Embryonic facial prominence (tissue), 1 donor: ENCODE data around the gene ABHD2.

Source experiments
- DNase-seq: peaks from one replicate; pipeline ENCODE4 v3.0.0-alpha.2; 2016; ENCODE audit errors: extremely low spot score

ABHD2 gene

GRCh38 chr15:89098281-89098680 is 10.0 kb downstream of the ABHD2 start:
- no peak for DNase-seq

GRCh38 chr15:89099968-89100367 is 11.7 kb downstream of the ABHD2 start:
- DNase-seq: no peak

GRCh38 chr15:89101302-89102193 is 13.3 kb downstream of the ABHD2 start:
- no peak for DNase-seq

- no peak for DNase-seq
Measured at GRCh38 chr15:89103481-89104171, 15.4 kb downstream of the ABHD2 start.

- no peak for DNase-seq
Measured at GRCh38 chr15:89104172-89104564, 15.9 kb downstream of the ABHD2 start.

GRCh38 chr15:89105147-89105546 is 16.9 kb downstream of the ABHD2 start:
- no peak for DNase-seq

GRCh38 chr15:89106200-89106599 is 17.9 kb downstream of the ABHD2 start:
- DNase-seq: no peak

GRCh38 chr15:89107984-89108383 is 19.7 kb downstream of the ABHD2 start:
- no peak for DNase-seq

GRCh38 chr15:89108835-89109234 is 20.6 kb downstream of the ABHD2 start:
- DNase-seq: no peak

- no peak for DNase-seq
Measured at GRCh38 chr15:89109238-89109637, 21.0 kb downstream of the ABHD2 start.

GRCh38 chr15:89110060-89110459 is 21.8 kb downstream of the ABHD2 start:
- DNase-seq: no peak

GRCh38 chr15:89111352-89111751 is 23.1 kb downstream of the ABHD2 start:
- no peak for DNase-seq

GRCh38 chr15:89111961-89112340 is 23.7 kb downstream of the ABHD2 start:
- no peak for DNase-seq

GRCh38 chr15:89112341-89112971 is 24.2 kb downstream of the ABHD2 start:
- DNase-seq: no peak

GRCh38 chr15:89113296-89114024 is 25.2 kb downstream of the ABHD2 start:
- DNase-seq: no peak

GRCh38 chr15:89114990-89115389 is 26.7 kb downstream of the ABHD2 start:
- DNase-seq: no peak

GRCh38 chr15:89115547-89115946 is 27.3 kb downstream of the ABHD2 start:
- DNase-seq: no peak

- DNase-seq: no peak
Measured at GRCh38 chr15:89116404-89116803, 28.1 kb downstream of the ABHD2 start.

- no peak for DNase-seq
Measured at GRCh38 chr15:89117790-89118189, 29.5 kb downstream of the ABHD2 start.

GRCh38 chr15:89118481-89118989 is 30.3 kb downstream of the ABHD2 start:
- DNase-seq: no peak
